Esophagus squamous epithelium (tissue), 5 donors: ENCODE results near the gene TRIM47. TPM values are rescaled to one million over a fixed set of nuclear protein-coding genes. Genes with fewer than 3 reads are reported as not detected.
"Not testable (repeated sequence)": the region's sequence is repeated elsewhere in the genome, so short reads cannot be mapped to it uniquely, and the experiment has no call there.

Experiments
- DNase-seq: peaks from one replicate; lab custom pipeline; 2025; lab: John Stamatoyannopoulos, UW
- H3K27ac ChIP-seq, 4 donors: fragments of 200-600 bp; sonication (generic); one replicate each; pipeline ENCODE4 v1.5.1; 2016 to 2019; ENCODE audit warnings: mild to moderate bottlenecking in 1 of 4
- H3K27me3 ChIP-seq, 4 donors: fragments of 200-600 bp; sonication (generic); 1 replicate in 3 of 4; 2 replicates in 1 of 4; pipeline versions ENCODE4 v1.5.1 to v1.6.0; 2017 to 2021; ENCODE audit warnings: antibody characterized with exemption in 1 of 4
- H3K36me3 ChIP-seq, 3 donors: fragments of 200-600 bp; sonication (generic); one replicate each; pipeline ENCODE4 v1.5.1; 2016 to 2019
- H3K4me1 ChIP-seq, 3 donors: fragments of 200-600 bp; sonication (generic); one replicate each; pipeline ENCODE4 v1.5.1; 2017 to 2019
- H3K4me3 ChIP-seq, 4 donors: fragments of 200-600 bp; sonication (generic); 1 replicate in 3 of 4; 2 replicates in 1 of 4; pipeline ENCODE4 v1.5.1; 2016 to 2019; ENCODE audit warnings: mild to moderate bottlenecking in 2 of 4, moderate library complexity in 1 of 4
- H3K9me3 ChIP-seq, 3 donors: fragments of 200-600 bp; sonication (generic); one replicate each; pipeline ENCODE4 v1.5.1; 2016 to 2019
- POLR2A ChIP-seq, 4 donors: fragments of 450-650 bp; IDR thresholded peaks; one replicate each; pipeline ENCODE4 v1.6.1; 2017; ENCODE audit warnings: antibody characterized with exemption in 4 of 4, mild to moderate bottlenecking in 4 of 4, moderate library complexity in 3 of 4
- WGBS, 2 donors: methylation state at CpG; one replicate each; pipeline ENCODE4 v1.1.5; 2018; 5-methylcytosine and 5-hydroxymethylcytosine counted together
- intact Hi-C: fragments of 100-400 bp; cut with DNase I; formaldehyde crosslinking; loops from one replicate; pipeline ENCODE4 v1.15.0; 2022
- total RNA-seq, 4 donors: library from RNA; depleted of rRNA; stranded (reverse); fragments of >200 nt; gene quantifications; one replicate each; pipeline ENCODE4 v1.1.0, GENCODE V29; 2016
- TF ChIP-seq, protein P1 (sequence below), 6 experiments: fragments of 450-650 bp in 4 of 6; fragments of 200-600 bp in 2 of 6; sonication (generic) in 2 of 6; IDR thresholded peaks; one replicate each; pipeline ENCODE4 v1.5.1; 2016 to 2019; ENCODE audit warnings: antibody characterized with exemption in 6 of 6, mild to moderate bottlenecking in 4 of 6, moderate library complexity in 4 of 6
- donor health status: DM: yes; HTN: yes; CAD: no.

The TRIM47 gene
- total RNA-seq, 4 donors from 2014 or later: 19.5 to 33.4 (median 25.5) TPM

DNA sequence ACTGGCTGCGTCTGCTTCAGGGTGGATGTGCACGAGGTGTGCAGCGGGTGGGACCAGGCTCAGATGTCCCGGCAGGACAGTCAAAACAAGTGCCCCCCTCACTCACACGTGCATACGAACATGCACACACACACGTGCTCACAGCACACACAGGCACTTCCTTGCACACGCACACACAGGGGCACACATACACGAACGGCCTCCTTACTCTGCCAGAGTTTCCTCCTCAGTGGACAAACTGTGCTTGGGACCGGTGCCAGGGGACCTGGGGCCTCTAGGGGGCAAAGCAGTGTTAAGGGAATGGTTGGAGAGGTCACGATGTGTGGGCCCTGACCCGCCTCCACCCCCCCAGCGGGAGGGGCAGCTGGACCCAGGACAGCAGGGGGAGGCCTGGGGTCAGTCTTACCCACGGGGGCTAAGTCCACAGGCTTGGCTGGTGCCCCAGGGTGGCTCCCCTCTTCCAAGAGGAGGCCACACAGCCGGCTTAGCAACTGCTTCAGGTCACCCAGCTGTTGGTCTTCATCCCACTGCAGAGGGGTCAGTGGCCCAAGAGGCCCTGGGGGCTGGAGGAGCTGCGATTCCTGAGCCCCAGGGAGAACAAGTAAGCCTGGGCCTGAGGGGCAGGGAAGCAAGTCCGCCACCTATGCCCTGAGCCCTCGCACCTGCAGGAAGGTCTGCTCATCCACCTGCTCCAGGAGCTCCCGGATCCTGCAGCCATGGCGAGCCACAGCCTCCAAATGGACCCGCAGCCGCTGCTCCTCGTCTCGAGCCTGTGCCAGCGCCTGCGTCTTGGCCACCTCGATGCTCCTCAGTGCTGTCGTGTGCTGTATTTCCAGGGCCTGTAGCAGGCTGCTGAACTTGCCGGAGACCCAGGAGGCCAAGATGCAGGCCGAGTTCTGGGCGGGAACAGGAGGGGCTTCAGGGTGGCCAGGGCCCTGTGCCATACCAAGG is 13.5 kb upstream of the TRIM47 start:
- H3K4me1 ChIP-seq: peaks cover 19 to 48% (median 24%) of the 10 kb centered on the region in 3 donors
- no peaks in the 10 kb centered on the region for H3K9me3 ChIP-seq
- H3K27me3 ChIP-seq: no peaks in the 10 kb centered on the region
- 83 to 88% methylated on average over 9 to 11 of the region's 32 CpGs for WGBS, 2 donors
- no peak overlapping the region for H3K4me3 ChIP-seq
- intact Hi-C loops: no loop called here
- no peak overlapping the region for H3K27ac ChIP-seq
- TF ChIP-seq POLR2A (IDR thresholded peaks at IDR 0.05): no peak
- TF ChIP-seq, protein P1, sequence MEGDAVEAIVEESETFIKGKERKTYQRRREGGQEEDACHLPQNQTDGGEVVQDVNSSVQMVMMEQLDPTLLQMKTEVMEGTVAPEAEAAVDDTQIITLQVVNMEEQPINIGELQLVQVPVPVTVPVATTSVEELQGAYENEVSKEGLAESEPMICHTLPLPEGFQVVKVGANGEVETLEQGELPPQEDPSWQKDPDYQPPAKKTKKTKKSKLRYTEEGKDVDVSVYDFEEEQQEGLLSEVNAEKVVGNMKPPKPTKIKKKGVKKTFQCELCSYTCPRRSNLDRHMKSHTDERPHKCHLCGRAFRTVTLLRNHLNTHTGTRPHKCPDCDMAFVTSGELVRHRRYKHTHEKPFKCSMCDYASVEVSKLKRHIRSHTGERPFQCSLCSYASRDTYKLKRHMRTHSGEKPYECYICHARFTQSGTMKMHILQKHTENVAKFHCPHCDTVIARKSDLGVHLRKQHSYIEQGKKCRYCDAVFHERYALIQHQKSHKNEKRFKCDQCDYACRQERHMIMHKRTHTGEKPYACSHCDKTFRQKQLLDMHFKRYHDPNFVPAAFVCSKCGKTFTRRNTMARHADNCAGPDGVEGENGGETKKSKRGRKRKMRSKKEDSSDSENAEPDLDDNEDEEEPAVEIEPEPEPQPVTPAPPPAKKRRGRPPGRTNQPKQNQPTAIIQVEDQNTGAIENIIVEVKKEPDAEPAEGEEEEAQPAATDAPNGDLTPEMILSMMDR (IDR thresholded peaks at IDR 0.05): no peak
- DNase-seq: no peak
- peaks cover 13 to 56% (median 21%) of the 10 kb centered on the region in 3 donors for H3K36me3 ChIP-seq

DNA sequence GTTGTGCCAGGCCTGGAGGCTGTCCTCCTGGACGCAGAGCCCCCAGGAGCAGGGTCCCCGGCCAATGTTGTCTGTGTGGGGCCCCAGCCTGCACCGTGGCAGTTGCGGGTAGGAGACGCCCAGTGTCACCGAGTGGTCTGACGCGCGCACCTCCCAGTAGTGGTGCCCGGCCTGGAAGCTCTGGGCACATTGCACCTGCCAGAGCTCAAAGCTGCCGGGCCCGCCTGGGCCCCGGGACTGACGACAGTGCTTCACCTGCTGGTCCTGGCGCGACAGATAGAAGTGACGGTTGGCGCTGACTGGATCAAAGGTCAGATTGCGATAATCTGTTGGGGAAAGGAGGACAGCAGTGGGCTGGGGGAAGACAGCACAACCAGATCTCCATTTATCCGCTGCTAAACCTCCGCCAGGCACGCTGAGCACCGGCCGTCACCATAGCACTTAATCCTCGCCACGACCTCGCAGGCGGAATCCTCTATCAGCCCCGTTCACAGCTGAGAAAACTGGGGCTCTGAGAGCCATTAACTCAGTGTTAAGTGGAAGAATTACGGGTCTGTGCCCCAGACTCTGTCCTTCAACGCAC is 12.7 kb upstream of the TRIM47 start:
- no peaks in the 10 kb centered on the region for H3K27me3 ChIP-seq
- WGBS, 2 donors: 83 to 94% methylated on average over 6 to 12 of the region's 31 CpGs
- peaks cover 19 to 44% (median 22%) of the 10 kb centered on the region in 3 donors for H3K4me1 ChIP-seq
- no peak for DNase-seq
- H3K27ac ChIP-seq: no peak overlapping the region
- H3K4me3 ChIP-seq: no peak overlapping the region
- peaks cover 13 to 56% (median 21%) of the 10 kb centered on the region in 3 donors for H3K36me3 ChIP-seq
- intact Hi-C loops: no loop called here
- H3K9me3 ChIP-seq: no peaks in the 10 kb centered on the region
- TF ChIP-seq, protein P1 (IDR thresholded peaks at IDR 0.05): no peak
- TF ChIP-seq POLR2A (IDR thresholded peaks at IDR 0.05): no peak

DNA sequence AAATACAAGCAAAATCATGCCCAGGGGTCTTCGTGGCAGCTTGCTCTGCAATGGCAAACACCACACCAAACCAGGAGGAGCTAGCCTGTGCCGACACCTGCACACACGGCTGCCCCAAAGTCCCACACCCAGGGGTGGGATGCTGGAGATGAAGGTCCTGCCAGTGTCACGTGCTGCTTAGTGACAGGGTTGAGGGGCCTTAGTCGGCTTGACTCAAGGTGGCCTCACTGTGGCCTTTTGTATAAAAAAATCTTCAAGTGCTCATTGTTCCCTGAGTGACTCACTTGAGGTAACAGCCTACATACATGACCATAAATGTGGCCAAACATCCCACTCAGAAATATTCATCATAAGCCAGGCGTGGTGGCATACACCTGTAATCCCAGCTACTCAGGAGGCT is 11.1 kb upstream of the TRIM47 start:
- no peak overlapping the region for H3K4me3 ChIP-seq
- H3K27ac ChIP-seq: no peak overlapping the region
- TF ChIP-seq POLR2A (IDR thresholded peaks at IDR 0.05): no peak
- TF ChIP-seq, protein P1 (IDR thresholded peaks at IDR 0.05): no peak
- intact Hi-C loops: no loop called here
- H3K9me3 ChIP-seq: no peaks in the 10 kb centered on the region
- H3K27me3 ChIP-seq: no peaks in the 10 kb centered on the region
- peaks cover 5 to 27% (median 6%) of the 10 kb centered on the region in 3 donors for H3K4me1 ChIP-seq
- no peak for DNase-seq
- H3K36me3 ChIP-seq: peaks cover 13 to 56% (median 21%) of the 10 kb centered on the region in 3 donors
- WGBS, 2 donors: 67 to 70% methylated on average over 3 to 4 of the region's 6 CpGs

DNA sequence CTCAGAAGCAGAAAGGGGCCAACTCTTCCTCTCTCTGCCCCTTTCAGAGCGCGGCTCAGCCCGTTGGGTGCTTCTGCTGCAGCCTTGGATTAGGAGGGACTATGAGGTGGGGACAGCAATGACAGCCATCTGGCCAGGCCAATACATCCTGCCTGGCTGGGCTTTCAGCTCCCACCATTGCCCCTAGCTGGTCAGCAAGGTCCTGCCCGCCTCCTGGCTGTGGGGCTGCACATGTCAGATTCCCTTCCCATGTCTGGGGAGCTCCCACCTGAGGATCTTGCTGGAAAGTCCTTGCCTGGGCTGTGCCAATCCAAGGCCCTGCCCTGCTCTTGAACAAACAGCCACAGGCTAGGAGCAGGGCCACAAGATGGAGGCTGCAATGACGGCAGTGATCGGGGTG is 10.1 kb upstream of the TRIM47 start:
- TF ChIP-seq, protein P1 (IDR thresholded peaks at IDR 0.05): no peak
- no peak for TF ChIP-seq POLR2A (IDR thresholded peaks at IDR 0.05)
- WGBS, 2 donors: 75 to 84% methylated on average over 6 of the region's 6 CpGs
- intact Hi-C loops: no loop called here
- Histone ChIP-seq H3K9me3 (no peaks in the 10 kb centered on the region), H3K27ac (no peak overlapping the region), H3K4me1 (peaks cover 0 to 18% (median 0%) of the 10 kb centered on the region in 3 donors), H3K27me3 (no peaks in the 10 kb centered on the region), H3K36me3 (peaks cover 13 to 56% (median 21%) of the 10 kb centered on the region in 3 donors), H3K4me3 (no peak overlapping the region)
- DNase-seq: no peak

DNA sequence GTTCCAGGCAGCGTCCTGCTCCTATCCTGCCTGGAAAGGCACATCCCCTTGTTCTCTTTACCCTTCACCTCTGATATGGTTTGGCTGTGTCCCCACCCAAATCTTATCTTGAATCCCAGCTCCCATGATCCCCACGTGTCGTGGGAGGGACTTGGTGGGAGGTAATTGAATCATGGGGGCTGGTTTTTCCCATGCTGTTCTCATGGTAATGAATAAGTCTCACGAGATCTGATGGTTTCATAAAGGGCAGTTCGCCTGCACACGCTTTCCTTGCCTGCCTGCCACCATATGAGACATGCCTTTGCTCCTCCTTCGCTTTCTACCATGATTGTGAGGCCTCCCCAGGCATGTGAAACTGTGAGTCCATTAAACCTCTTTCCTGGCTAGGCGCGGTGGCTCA is 7.5 kb upstream of the TRIM47 start:
- WGBS, 2 donors: 79 to 84% methylated on average over 7 of the region's 9 CpGs
- H3K4me3 ChIP-seq, intact Hi-C loops, DNase-seq, H3K27ac ChIP-seq, H3K27me3 ChIP-seq, H3K9me3 ChIP-seq: not testable (repeated sequence)
- H3K4me1 ChIP-seq: peaks cover 6 to 24% (median 17%) of the 10 kb centered on the region in 3 donors
- H3K36me3 ChIP-seq: peaks cover 4 to 34% (median 6%) of the 10 kb centered on the region in 3 donors
